H1 (cell line): ENCODE data around the gene ST3GAL3. TPM values are rescaled to one million over a fixed set of nuclear protein-coding genes. Genes with fewer than 3 reads are reported as not detected.

Experiments used
- CTCF ChIA-PET: fragments of 300-600 bp; sonication (Branson Sonifier 250); formaldehyde crosslinking; loops from one replicate; lab custom pipeline; 2021; ENCODE audit not compliant: partially characterized antibody; lab: Charles Lee
- POLR2A ChIA-PET: fragments of 300-600 bp; sonication (Branson Sonifier 250); formaldehyde crosslinking; loops from one replicate; lab custom pipeline; 2021; ENCODE audit warnings: inconsistent platforms; ENCODE audit not compliant: partially characterized antibody; lab: Charles Lee
- DNase-seq, 2 experiments: peaks; one replicate each; pipeline versions ENCODE4 v3.0.0 to v3.0.0-alpha.2; 2010 to 2022; ENCODE audit warnings: low spot score in 2 of 2, low read depth in 1 of 2, mixed read lengths in 1 of 2
- FAIRE-seq: peaks from 2 replicates; lab custom pipeline; 2011; peaks lifted over from hg19 to GRCh38; lab: Jason Lieb, UNC
- H2AFZ ChIP-seq: 2 replicates; pipeline ENCODE4 v1.8.1; 2012; ENCODE audit warnings: low read length, inconsistent platforms
- H2AK5ac ChIP-seq: 2 replicates; pipeline ENCODE4 v1.6.1; 2013; ENCODE audit warnings: low read depth, low read length
- H2BK120ac ChIP-seq: replicated peaks from 2 replicates; pipeline ENCODE3; 2013; ENCODE audit warnings: low read depth, low read length, inconsistent platforms
- H2BK12ac ChIP-seq: 2 replicates; pipeline ENCODE4 v1.6.1; 2013; ENCODE audit warnings: low read depth, low read length
- H2BK15ac ChIP-seq: 2 replicates; pipeline ENCODE4 v1.6.1; 2013; ENCODE audit warnings: low read length
- H2BK20ac ChIP-seq: 2 replicates; pipeline ENCODE4 v1.6.1; 2013; ENCODE audit warnings: low read length
- H2BK5ac ChIP-seq: 2 replicates; pipeline ENCODE4 v1.6.1; 2013; ENCODE audit warnings: low read depth, low read length
- H3K14ac ChIP-seq: 2 replicates; pipeline ENCODE4 v1.6.1; 2013; ENCODE audit warnings: inconsistent platforms; ENCODE audit not compliant: insufficient read length
- H3K18ac ChIP-seq: 2 replicates; pipeline ENCODE4 v1.6.1; 2013; ENCODE audit warnings: low read length; ENCODE audit errors: extremely low read depth
- H3K23ac ChIP-seq: 2 replicates; pipeline ENCODE4 v1.6.1; 2013; ENCODE audit warnings: inconsistent platforms; ENCODE audit not compliant: insufficient read length
- H3K23me2 ChIP-seq: 2 replicates; pipeline ENCODE4 v1.6.1; 2013; ENCODE audit warnings: low read depth, low read length
- H3K27ac ChIP-seq: 2 replicates; pipeline ENCODE4 v1.6.1; 2011; ENCODE audit warnings: low read depth, low read length, inconsistent platforms
- H3K27me3 ChIP-seq, 4 experiments: replicated peaks in 1 of 4; 1 replicate in 1 of 4; 2 replicates in 3 of 4; pipeline versions ENCODE4 v1.6.1 to v1.8.1; 2011 to 2013; ENCODE audit warnings: low read length in 3 of 4, mild to moderate bottlenecking in 3 of 4, inconsistent platforms in 2 of 4, mixed read lengths in 2 of 4, moderate library complexity in 1 of 4; ENCODE audit not compliant: control insufficient read depth in 3 of 4, insufficient read depth in 3 of 4; ENCODE audit errors: extremely low read depth in 1 of 4
- H3K36me3 ChIP-seq, 4 experiments: 2 replicates each; pipeline versions ENCODE4 v1.6.1 to v1.8.1; 2011 to 2013; ENCODE audit warnings: mild to moderate bottlenecking in 4 of 4, low read length in 3 of 4, moderate library complexity in 2 of 4, control low read depth in 1 of 4, inconsistent platforms in 1 of 4; ENCODE audit not compliant: insufficient read depth in 4 of 4, control insufficient read depth in 2 of 4
- H3K4ac ChIP-seq: replicated peaks from 2 replicates; pipeline ENCODE3; 2013; ENCODE audit warnings: low read length, low read depth, mixed read lengths, inconsistent platforms; ENCODE audit not compliant: insufficient read length
- H3K4me1 ChIP-seq, 4 experiments: replicated peaks in 1 of 4; 1 replicate in 1 of 4; 2 replicates in 3 of 4; pipeline versions ENCODE4 v1.6.1 to v1.8.1; 2011 to 2013; ENCODE audit warnings: low read length in 3 of 4, inconsistent platforms in 2 of 4, mixed read lengths in 1 of 4; ENCODE audit not compliant: insufficient read depth in 4 of 4, control insufficient read depth in 3 of 4
- H3K4me2 ChIP-seq, 2 experiments: 2 replicates each; pipeline versions ENCODE4 v1.6.1 to v1.8.1; 2011 to 2013; ENCODE audit warnings: low read depth in 2 of 2, low read length in 2 of 2, control low read depth in 1 of 2, inconsistent platforms in 1 of 2, mild to moderate bottlenecking in 1 of 2; ENCODE audit not compliant: insufficient read depth in 1 of 2
- H3K4me3 ChIP-seq, 4 experiments: fragments of 200-600, 300-600 bp in 1 of 4; sonication (generic), shearing (Covaris generic), sonication (Bioruptor Twin) in 1 of 4; 2 replicates each; pipeline versions ENCODE4 v1.5.1 to v1.8.1; 2011 to 2016; ENCODE audit warnings: low read length in 4 of 4, low read depth in 3 of 4, control low read depth in 2 of 4, inconsistent platforms in 2 of 4, mild to moderate bottlenecking in 2 of 4, mixed read lengths in 1 of 4, moderate library complexity in 1 of 4; ENCODE audit not compliant: insufficient read depth in 2 of 4; ENCODE audit errors: extremely low read depth in 1 of 4
- H3K56ac ChIP-seq: replicated peaks from 2 replicates; pipeline ENCODE3; 2013; ENCODE audit warnings: low read depth, mild to moderate bottlenecking, mixed read lengths, low read length, inconsistent platforms; ENCODE audit not compliant: insufficient read length
- H3K79me1 ChIP-seq: 2 replicates; pipeline ENCODE4 v1.6.1; 2013; ENCODE audit warnings: low read depth, low read length, control low read depth
- H3K79me2 ChIP-seq, 2 experiments: 2 replicates each; pipeline versions ENCODE4 v1.6.1 to v1.8.1; 2012 to 2013; ENCODE audit warnings: low read length in 2 of 2, mild to moderate bottlenecking in 2 of 2, inconsistent platforms in 1 of 2; ENCODE audit not compliant: insufficient read depth in 2 of 2, control insufficient read depth in 1 of 2
- H3K9ac ChIP-seq, 4 experiments: replicated peaks in 1 of 4; 1 replicate in 1 of 4; 2 replicates in 3 of 4; pipeline versions ENCODE4 v1.6.1 to v1.8.1; 2011 to 2013; ENCODE audit warnings: low read depth in 3 of 4, low read length in 3 of 4, control low read depth in 2 of 4, mild to moderate bottlenecking in 2 of 4, moderate library complexity in 2 of 4, inconsistent platforms in 1 of 4; ENCODE audit errors: extremely low read depth in 1 of 4
- H3K9me3 ChIP-seq, 2 experiments: 2 replicates each; pipeline versions ENCODE4 v1.6.1 to v1.8.1; 2012 to 2013; ENCODE audit warnings: mild to moderate bottlenecking in 2 of 2, moderate library complexity in 2 of 2, control low read depth in 1 of 2, inconsistent platforms in 1 of 2, low read depth in 1 of 2, low read length in 1 of 2, mixed read lengths in 1 of 2; ENCODE audit not compliant: insufficient read depth in 2 of 2
- H4K20me1 ChIP-seq, 2 experiments: replicated peaks in 1 of 2; 2 replicates each; pipeline versions ENCODE3 to v1.8.1; 2011 to 2013; ENCODE audit warnings: inconsistent platforms in 2 of 2, low read length in 2 of 2, mild to moderate bottlenecking in 1 of 2; ENCODE audit not compliant: insufficient read depth in 2 of 2, control insufficient read depth in 1 of 2
- H4K5ac ChIP-seq: 2 replicates; pipeline ENCODE4 v1.6.1; 2013; ENCODE audit warnings: low read length, low read depth, mixed read lengths, inconsistent platforms; ENCODE audit not compliant: insufficient read length
- H4K8ac ChIP-seq: 2 replicates; pipeline ENCODE4 v1.8.0; 2013; ENCODE audit warnings: mild to moderate bottlenecking, moderate library complexity, low read length, inconsistent platforms; ENCODE audit not compliant: insufficient read depth; ENCODE audit errors: extremely low read depth
- H4K91ac ChIP-seq: replicated peaks from 2 replicates; pipeline ENCODE3; 2013; ENCODE audit warnings: low read length, mixed read lengths, inconsistent platforms; ENCODE audit not compliant: insufficient read length
- ATF2 ChIP-seq: IDR thresholded peaks from 2 replicates; pipeline ENCODE4 v1.6.1; 2012; ENCODE audit warnings: low read length, inconsistent platforms
- BCL11A ChIP-seq, 2 experiments: IDR thresholded peaks; one replicate each; pipeline ENCODE4 v1.6.1; 2011; ENCODE audit warnings: low read depth in 2 of 2, low read length in 2 of 2, mild to moderate bottlenecking in 2 of 2
- PHF8 ChIP-seq: fragments of 200-600 bp; sonication (generic); conservative IDR thresholded peaks from 2 replicates; pipeline ENCODE4 v1.7.1; 2012; ENCODE audit warnings: low read depth, mild to moderate bottlenecking, inconsistent platforms, low read length, moderate library complexity
- POLR2A ChIP-seq, 2 experiments: IDR thresholded peaks; 1 replicate in 1 of 2; 2 replicates in 1 of 2; pipeline ENCODE4 v1.6.1; 2011; ENCODE audit warnings: low read depth in 2 of 2, low read length in 2 of 2, mild to moderate bottlenecking in 2 of 2; ENCODE audit errors: control extremely low read depth in 1 of 2
- POLR2AphosphoS5 ChIP-seq: IDR thresholded peaks from 2 replicates; pipeline ENCODE4 v1.6.1; 2011; ENCODE audit warnings: low read depth, low read length
- SP1 ChIP-seq: IDR thresholded peaks from 2 replicates; pipeline ENCODE4 v1.6.1; 2011; ENCODE audit warnings: low read depth, low read length
- SP2 ChIP-seq: IDR thresholded peaks from 2 replicates; pipeline ENCODE4 v1.6.1; 2012; ENCODE audit warnings: mild to moderate bottlenecking, low read length, inconsistent platforms
- WGBS, 2 experiments: shearing (Covaris generic) in 1 of 2; methylation state at CpG; one replicate each; pipeline versions ENCODE4 v1.1.6 to v1.1.7; 2013 to 2015; ENCODE audit warnings: low lambda C conversion rate in 2 of 2, mixed read lengths in 2 of 2, inconsistent platforms in 1 of 2, low coverage in 1 of 2, missing lambda C conversion rate in 1 of 2; ENCODE audit not compliant: insufficient replicate concordance in 2 of 2, insufficient coverage in 1 of 2, insufficient read length in 1 of 2; ENCODE audit errors: extremely low coverage in 1 of 2, missing lambda C conversion rate in 1 of 2; 5-methylcytosine and 5-hydroxymethylcytosine counted together
- long read RNA-seq, 2 experiments: library from RNA in 1 of 2; library from capped mRNA in 1 of 2; stranded (forward); transcript quantifications; one replicate each; pipeline ENCODE4 v2.0.0, GENCODE V29; 2021; ENCODE audit warnings: inconsistent platforms in 1 of 2
- polyA minus RNA-seq, 3 experiments: library from RNA; depleted of rRNA, polyadenylated mRNA; stranded (reverse); fragments of >200 nt; gene quantifications; 1 replicate in 2 of 3; 2 replicates in 1 of 3; pipeline ENCODE4 v1.2.3, GENCODE V29; 2011
- polyA plus RNA-seq, 7 experiments: library from polyadenylated mRNA; depleted of rRNA in 3 of 7; stranded (reverse) in 5 of 7; unstranded in 2 of 7; fragments of >200 nt in 5 of 7; fragments of 200-250 nt in 2 of 7; gene quantifications; 1 replicate in 5 of 7; 2 replicates in 1 of 7; 4 replicates in 1 of 7; pipeline versions ENCODE4 v1.2.1 to v1.2.3, GENCODE V29; 2011 to 2013; ENCODE audit warnings: missing spikeins in 2 of 7, mixed read lengths in 2 of 7
- total RNA-seq: library from RNA; stranded (reverse); fragmentation: NEBNext Ultra II Directional; extraction: Animal tissue kit (Norgen Biotek cat#: 25700); gene quantifications from 2 replicates; pipeline ENCODE4 v1.2.1, GENCODE V29; 2021

The ST3GAL3 gene
- total RNA-seq (6.5 and 7.0 TPM in 2 replicates), polyA plus RNA-seq (2011; rRNA removed) (6.8 and 9.5 TPM in 2 replicates), polyA minus RNA-seq (2011; rRNA and poly(A)+ RNA removed) (11.9 and 12.2 TPM in 2 replicates)
- 5.7 TPM for polyA plus RNA-seq (2011; cell fraction: cytosol; rRNA removed)
- polyA plus RNA-seq (2011; cell fraction: nucleus; rRNA removed): 13.1 TPM
- polyA plus RNA-seq (2012, experiment 1 of 2): 5.3 to 8.7 TPM (median 7.7 TPM) in 4 replicates
- 4.9 TPM for polyA plus RNA-seq (2012, experiment 2 of 2)
- polyA plus RNA-seq (2013, experiment 1 of 2): 4.4 TPM
- 4.3 TPM for polyA plus RNA-seq (2013, experiment 2 of 2)
- polyA minus RNA-seq (2011; cell fraction: cytosol; rRNA and poly(A)+ RNA removed): 3.2 TPM
- 19.0 TPM for polyA minus RNA-seq (2011; cell fraction: nucleus; rRNA and poly(A)+ RNA removed)
- long read RNA-seq, experiment 1, partial matches to known transcripts: 2 of 11 reads
- long read RNA-seq, experiment 1, other reads (novel, unspliced or antisense): 5 of 11 reads
- long read RNA-seq, experiment 2: 0 reads

- no peak within 1 kb of the TSS for H2BK120ac ChIP-seq
- peak within 1 kb of the TSS; percentile 95 for H3K18ac ChIP-seq
- peak within 1 kb of the TSS; percentile 71 to 91 (median 84) for H3K4me3 ChIP-seq
- 0 out of 2 replicates have a peak within 1 kb of the TSS, but pooled peaks have one; percentile 20 for H2AK5ac ChIP-seq
- peak within 1 kb of the TSS; percentile 80 to 95 for H3K4me2 ChIP-seq
- no peak within 1 kb of the TSS for H3K23ac ChIP-seq
- H3K14ac ChIP-seq: no peak within 1 kb of the TSS
- peak within 1 kb of the TSS; percentile 80; the same call in 1 of the 2 replicates for H2BK5ac ChIP-seq
- no peaks in the 10 kb centered on the region for H3K79me2 ChIP-seq
- H3K27me3 ChIP-seq: no peaks in the 10 kb centered on the region
- H4K5ac ChIP-seq: peak within 1 kb of the TSS; percentile 99
- CTCF ChIA-PET: interaction anchor here (3.4 kb wide), 1 partner anchor 227 kb away, joined by 19 read pairs; no protein-coding TSS in a partner anchor
- H3K4me1 ChIP-seq: peaks cover 0 to 6% (median 5%) of the 10 kb centered on the region in 4 experiments; a peak in 6 of 7 replicates
- DNase-seq: peak; percentile 77 to 90
- peaks cover 2% of the 10 kb centered on the region; the same call in 1 of the 2 replicates for H3K79me1 ChIP-seq
- peaks cover 5% of the 10 kb centered on the region for H3K23me2 ChIP-seq
- peak within 1 kb of the TSS; percentile 36 for H2AFZ ChIP-seq
- H4K8ac ChIP-seq: peak within 1 kb of the TSS; percentile 86
- peak within 1 kb of the TSS; percentile 94 for H3K4ac ChIP-seq
- H2BK20ac ChIP-seq: no peak within 1 kb of the TSS
- H3K56ac ChIP-seq: peak within 1 kb of the TSS; percentile 79
- H3K36me3 ChIP-seq: peaks cover 13 to 26% (median 20%) of the 10 kb centered on the region in 4 experiments
- peak within 1 kb of the TSS; percentile 72 for H3K27ac ChIP-seq
- H4K91ac ChIP-seq: peak within 1 kb of the TSS; percentile 56
- FAIRE-seq: no peak
- H2BK12ac ChIP-seq: peak within 1 kb of the TSS; percentile 33; the same call in 1 of the 2 replicates
- H4K20me1 ChIP-seq: peaks cover 0 to 10% of the 10 kb centered on the region in 2 experiments
- H3K9ac ChIP-seq: peak within 1 kb of the TSS; percentile 56 to 87 (median 83)
- H3K9me3 ChIP-seq: no peaks in the 10 kb centered on the region
- WGBS, 2 experiments: 0% methylated on average over 42 of the region's 103 CpGs; no CpG with 5 or more reads in 1 of the 2 experiments
- H2BK15ac ChIP-seq: peak within 1 kb of the TSS; percentile 95; the same call in 1 of the 2 replicates
- POLR2A ChIA-PET: interaction anchor here (0.6 to 6.3 kb wide), 24 partner anchors 10 to 324 kb away, joined by 3 to 29 read pairs (median 5); partner anchors contain the start of genes KDM4A and SLC6A9
- TF ChIP-seq SP1 (peak; percentile 84; the same call in 1 of the 2 replicates), ATF2 (peak; percentile 38; the same call in 1 of the 2 replicates), POLR2AphosphoS5 (peak; percentile 95), BCL11A (IDR thresholded peaks at IDR 0.05; ENCODE audit: low read depth in 2 of 2, low read length in 2 of 2) (no peak), SP2 (0 out of 2 replicates have a peak, but pooled peaks have one; percentile 10), PHF8 (peak; percentile 89), POLR2A (IDR thresholded peaks at IDR 0.05; ENCODE audit: control extremely low read depth in 1 of 2, low read depth in 2 of 2, low read length in 2 of 2) (peak; percentile 53 to 91)
These were observed at the start of gene ST3GAL3 for GRCh38 chr1:43707190-43708001. TSS of gene ST3GAL3 (plus strand) at chr1:43707536. CDS start at chr1:43736263, 28,727 bp downstream.
